ENCODE measurements around the gene SIPA1.

SIPA1 gene

GRCh38 chr11:65643971-65644370 is 6.1 kb downstream of the SIPA1 start:
- H3K4me3 ChIP-seq (ENCODE audit: low read depth, low read length) = no peak overlapping the region
- no peak overlapping the region for H3K9ac ChIP-seq
- no peaks in the 10 kb centered on the region for H3K9me3 ChIP-seq (ENCODE audit: control insufficient read depth, low read length)
- H3K4me2 ChIP-seq (ENCODE audit: low read length) = no peak overlapping the region
- no peaks in the 10 kb centered on the region for H3K36me3 ChIP-seq (ENCODE audit: control insufficient read depth, insufficient read depth, low read length)
- H2AFZ ChIP-seq = no peak overlapping the region
- H3K79me2 ChIP-seq = no peaks in the 10 kb centered on the region
- no peaks in the 10 kb centered on the region for H3K27me3 ChIP-seq (ENCODE audit: control insufficient read depth, insufficient read depth, low read length)
- no peak overlapping the region for H3K27ac ChIP-seq
- H3K4me1 ChIP-seq = no peaks in the 10 kb centered on the region
- no peak for TF ChIP-seq CTCF (IDR thresholded peaks at IDR 0.05)

GRCh38 chr11:65644837-65645236 is 6.9 kb downstream of the SIPA1 start:
- no peaks in the 10 kb centered on the region for H3K36me3 ChIP-seq (ENCODE audit: control insufficient read depth, insufficient read depth, low read length)
- H3K4me3 ChIP-seq (ENCODE audit: low read depth, low read length) = no peak overlapping the region
- H3K27ac ChIP-seq = no peak overlapping the region

GRCh38 chr11:65645710-65646109 is 7.8 kb downstream of the SIPA1 start:
- no peak overlapping the region for H2AFZ ChIP-seq
- H3K79me2 ChIP-seq = no peaks in the 10 kb centered on the region
- H3K27ac ChIP-seq = no peak overlapping the region
- no peak for TF ChIP-seq CTCF (IDR thresholded peaks at IDR 0.05)
- no peak overlapping the region for H3K4me2 ChIP-seq (ENCODE audit: low read length)
- H3K4me3 ChIP-seq (ENCODE audit: low read depth, low read length) = no peak overlapping the region
- no peaks in the 10 kb centered on the region for H3K27me3 ChIP-seq (ENCODE audit: control insufficient read depth, insufficient read depth, low read length)
- no peaks in the 10 kb centered on the region for H3K9me3 ChIP-seq (ENCODE audit: control insufficient read depth, low read length)
- H3K9ac ChIP-seq = no peak overlapping the region
- no peaks in the 10 kb centered on the region for H3K36me3 ChIP-seq (ENCODE audit: control insufficient read depth, insufficient read depth, low read length)
- no peaks in the 10 kb centered on the region for H3K4me1 ChIP-seq

More at GRCh38 chr11:65644837-65645236, 6.9 kb downstream of the SIPA1 start:
- no peaks in the 10 kb centered on the region for H3K9me3 ChIP-seq (ENCODE audit: control insufficient read depth, low read length)
- H3K9ac ChIP-seq = no peak overlapping the region
- H2AFZ ChIP-seq = no peak overlapping the region
- TF ChIP-seq CTCF (IDR thresholded peaks at IDR 0.05) = no peak
- no peaks in the 10 kb centered on the region for H3K4me1 ChIP-seq
- H3K79me2 ChIP-seq = no peaks in the 10 kb centered on the region
- H3K4me2 ChIP-seq (ENCODE audit: low read length) = no peak overlapping the region
- no peaks in the 10 kb centered on the region for H3K27me3 ChIP-seq (ENCODE audit: control insufficient read depth, insufficient read depth, low read length)

- Histone ChIP-seq H3K9ac (no peak overlapping the region), H3K4me2 (ENCODE audit: low read length) (no peak overlapping the region), H3K79me2 (no peaks in the 10 kb centered on the region), H3K9me3 (ENCODE audit: control insufficient read depth, low read length) (no peaks in the 10 kb centered on the region), H3K27ac (no peak overlapping the region), H3K4me1 (peaks cover under 1% of the 10 kb centered on the region), H3K27me3 (ENCODE audit: control insufficient read depth, insufficient read depth, low read length) (no peaks in the 10 kb centered on the region), H3K4me3 (ENCODE audit: low read depth, low read length) (no peak overlapping the region), H3K36me3 (ENCODE audit: control insufficient read depth, insufficient read depth, low read length) (no peaks in the 10 kb centered on the region), H2AFZ (no peak overlapping the region)
- no peak for TF ChIP-seq CTCF (IDR thresholded peaks at IDR 0.05)
Measured at GRCh38 chr11:65646288-65646957, 8.5 kb downstream of the SIPA1 start.

Measured in parathyroid adenoma (tissue), 2 donors.